ENCODE measurements around the gene C11orf91.

The C11orf91 gene

DNA sequence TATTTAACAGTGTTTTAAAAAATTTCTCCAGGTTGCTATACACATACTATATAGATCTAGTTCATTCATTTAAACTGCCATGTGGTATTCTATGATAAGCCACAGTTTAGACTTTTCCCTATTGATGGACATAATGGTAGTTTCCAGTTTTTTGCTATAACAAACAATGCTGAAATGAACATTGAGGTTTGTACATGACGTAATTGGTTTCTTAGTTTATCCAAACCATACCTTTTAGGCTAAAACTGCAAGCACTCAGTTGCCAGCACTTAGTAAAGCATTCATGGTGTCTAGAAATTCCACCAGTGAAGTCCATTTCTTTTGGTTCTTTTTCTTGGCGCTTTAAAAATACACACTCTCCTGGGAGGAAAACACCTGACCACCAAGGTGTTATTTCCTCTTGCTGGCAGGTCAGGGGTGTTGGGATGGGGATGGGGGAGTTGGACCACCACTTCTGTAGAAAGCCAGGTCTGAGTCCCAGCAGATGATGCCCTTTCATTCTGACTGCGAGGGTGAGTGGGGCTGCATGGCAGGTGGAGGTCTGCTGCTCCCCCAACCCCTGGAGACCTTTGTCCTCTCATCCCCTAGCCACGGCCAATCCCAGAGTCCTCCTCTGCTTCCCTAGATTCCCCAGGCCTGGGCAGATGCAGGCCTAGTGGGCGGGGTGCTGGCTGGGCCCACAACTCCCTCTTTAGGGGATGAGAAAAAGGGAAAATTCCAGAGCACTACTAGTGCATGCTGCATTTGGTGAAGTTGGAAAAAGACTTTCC lies 41.1 kb downstream of the C11orf91 start:
- DNase-seq (ENCODE audit: insufficient read length, low spot score) (no peak), FAIRE-seq (no peak)
- TF ChIP-seq POLR2A (IDR thresholded peaks at IDR 0.05; ENCODE audit: low read depth, low read length), result no peak

DNA sequence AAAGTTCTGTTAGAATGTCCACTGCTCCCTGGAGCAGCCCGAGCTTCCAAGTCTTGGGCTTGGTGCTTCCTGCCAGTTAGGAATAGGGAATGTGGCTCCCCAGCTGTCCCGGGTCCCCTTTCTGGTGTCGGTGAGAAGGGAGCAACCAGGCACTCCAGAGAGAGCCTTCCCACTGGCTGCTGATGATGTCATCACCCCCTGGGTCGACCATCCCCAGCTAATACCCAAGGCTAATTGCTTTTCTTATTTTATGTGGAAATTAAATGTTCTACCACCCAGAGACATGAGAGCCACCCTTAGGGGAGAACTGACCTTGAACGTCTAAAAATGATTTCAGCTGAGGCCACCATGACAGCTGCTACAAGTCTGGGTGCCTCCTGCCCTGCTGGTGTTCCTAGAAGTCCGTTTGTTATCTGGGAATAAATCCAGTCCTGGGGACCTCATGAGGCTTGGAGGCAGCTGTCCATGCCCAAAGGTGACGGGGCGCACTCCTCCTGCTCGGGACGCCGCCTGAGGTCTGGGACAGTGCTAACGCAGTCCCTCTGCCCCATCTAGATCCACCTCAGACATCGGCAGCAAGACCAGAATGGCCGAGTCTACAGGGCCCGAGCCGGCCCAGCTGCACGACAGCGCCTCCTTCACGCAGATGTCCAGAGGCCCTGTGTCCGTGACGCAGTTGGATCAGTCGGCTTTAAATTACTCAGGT lies 42.3 kb downstream of the C11orf91 start:
- DNase-seq (ENCODE audit: insufficient read length, low spot score), result no peak
- FAIRE-seq, result no peak
- TF ChIP-seq POLR2A (IDR thresholded peaks at IDR 0.05; ENCODE audit: low read depth, low read length), result no peak

DNA sequence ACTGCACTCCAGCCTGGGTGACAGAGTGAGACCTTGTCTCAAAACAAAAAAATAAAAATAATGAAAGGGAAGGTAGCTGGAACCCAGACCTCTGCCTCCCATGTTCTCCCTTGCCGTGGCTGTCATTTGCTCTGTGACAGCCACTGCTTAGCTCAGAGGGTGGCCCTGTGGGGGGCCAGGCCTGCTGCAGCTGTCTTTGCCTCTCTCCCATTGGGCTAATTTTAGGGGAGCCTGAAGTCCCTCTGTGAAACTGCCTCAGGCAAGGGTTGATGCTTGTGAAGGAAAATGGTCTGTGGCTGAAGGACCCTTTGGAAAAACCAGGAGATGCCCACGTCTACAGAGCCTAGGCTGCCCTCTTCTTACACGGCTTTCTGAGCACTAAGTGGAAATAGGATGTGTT lies 42.9 kb downstream of the C11orf91 start:
- no peak for TF ChIP-seq POLR2A (IDR thresholded peaks at IDR 0.05; ENCODE audit: low read depth, low read length)
- FAIRE-seq (no peak), DNase-seq (ENCODE audit: insufficient read length, low spot score) (no peak)

DNA sequence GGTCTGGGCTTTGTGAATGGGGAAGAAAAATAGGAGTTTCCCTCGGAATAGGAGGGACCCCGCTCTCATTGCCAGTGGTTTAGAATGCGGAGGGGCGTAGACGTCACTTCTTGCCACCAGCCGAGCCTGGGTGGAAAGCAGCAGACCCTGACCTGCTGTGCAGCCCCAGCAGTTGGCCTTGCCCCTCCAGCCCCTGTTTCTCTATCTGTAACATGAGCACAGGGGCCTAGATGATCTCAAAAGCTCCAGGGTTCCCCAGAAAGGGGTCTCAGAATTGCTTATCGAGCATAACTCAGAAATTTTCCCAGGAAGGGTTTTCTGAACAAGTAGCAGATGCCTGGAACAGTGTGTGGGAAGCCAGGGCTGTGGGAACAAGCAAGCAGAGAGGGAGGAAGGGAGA lies 43.9 kb downstream of the C11orf91 start:
- DNase-seq (ENCODE audit: insufficient read length, low spot score) (no peak), FAIRE-seq (no peak)

DNA sequence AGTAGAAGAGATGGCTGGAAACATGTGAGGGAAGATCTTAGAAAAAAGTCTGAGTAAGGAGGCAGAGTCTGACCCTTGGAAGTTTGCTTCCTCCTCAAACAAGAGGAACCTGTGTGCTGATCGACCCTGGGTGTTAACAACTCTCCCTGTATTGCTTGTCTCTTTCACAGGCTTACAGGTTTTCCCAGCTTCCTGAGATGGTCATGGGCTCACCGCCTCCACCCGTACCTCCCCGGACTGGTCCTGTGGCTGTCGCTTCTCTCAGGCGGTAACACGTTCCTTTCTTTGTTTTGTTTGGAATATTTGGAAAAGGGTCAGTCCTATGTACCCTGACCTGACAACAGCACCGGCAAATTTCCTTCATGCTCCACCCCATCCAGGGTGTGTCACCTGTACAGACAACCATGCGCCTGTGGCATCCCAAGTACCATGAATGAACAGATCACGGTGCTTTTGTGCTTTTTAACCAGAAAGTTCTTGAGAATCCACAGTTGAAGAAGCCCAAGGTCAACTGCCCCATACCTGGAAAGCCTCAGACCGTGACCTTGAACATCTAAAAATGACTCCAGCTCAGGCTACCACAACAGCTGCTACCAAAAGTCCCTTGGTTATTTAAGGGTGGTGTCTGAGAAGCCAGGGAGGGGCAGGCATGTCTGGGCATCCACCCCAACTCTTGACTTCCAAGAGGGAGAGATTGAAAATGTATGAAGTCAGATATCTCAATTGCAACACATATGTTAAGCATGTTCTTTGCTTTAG lies 44.6 kb downstream of the C11orf91 start:
- TF ChIP-seq POLR2A (IDR thresholded peaks at IDR 0.05; ENCODE audit: low read depth, low read length), result no peak
- DNase-seq (ENCODE audit: insufficient read length, low spot score), result no peak

More for the DNA sequence above, 43.9 kb downstream of the C11orf91 start:
- TF ChIP-seq POLR2A (IDR thresholded peaks at IDR 0.05; ENCODE audit: low read depth, low read length), result no peak

DNA sequence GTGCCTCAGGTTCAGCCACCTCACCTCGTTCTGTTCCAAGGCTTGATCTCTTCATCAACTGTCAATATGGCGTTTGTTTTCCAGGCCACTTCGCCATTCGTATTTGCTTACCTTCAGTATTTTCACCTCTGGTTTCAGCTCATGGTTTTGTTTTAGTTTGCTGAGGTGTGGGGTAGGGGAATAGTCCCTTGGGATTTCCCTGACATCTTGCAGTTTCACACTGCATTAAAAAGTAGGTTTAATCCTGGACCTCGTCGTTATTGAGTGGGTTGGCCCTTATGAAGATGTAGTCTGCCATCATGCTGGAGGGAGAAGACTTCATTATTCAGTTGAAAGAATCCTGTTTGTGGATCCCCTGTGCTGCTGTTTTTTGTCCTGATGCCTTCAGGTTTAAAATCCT lies 46.0 kb downstream of the C11orf91 start:
- TF ChIP-seq POLR2A (IDR thresholded peaks at IDR 0.05; ENCODE audit: low read depth, low read length), result no peak
- FAIRE-seq (no peak), DNase-seq (ENCODE audit: insufficient read length, low spot score) (no peak)

More for the DNA sequence above, 44.6 kb downstream of the C11orf91 start:
- FAIRE-seq, result no peak

DNA sequence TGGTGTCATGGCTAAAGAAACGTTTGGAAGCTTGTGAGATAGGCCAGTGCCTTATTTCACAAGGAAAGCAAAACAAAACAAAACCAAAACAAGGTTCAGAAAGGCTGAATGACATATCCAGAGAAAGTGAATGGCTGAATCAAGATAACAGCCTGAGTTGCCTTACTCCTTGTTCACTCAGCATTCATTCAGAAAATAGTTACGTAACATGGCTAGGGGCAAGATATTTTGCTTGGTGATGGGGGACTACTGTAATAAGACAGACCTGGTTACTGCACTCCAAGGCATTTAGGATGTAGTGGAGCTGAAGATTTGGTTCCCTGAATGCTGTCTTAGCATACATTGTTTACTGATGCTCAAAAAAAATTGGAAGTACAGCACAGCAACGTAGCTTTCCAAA lies 47.7 kb downstream of the C11orf91 start:
- TF ChIP-seq POLR2A (IDR thresholded peaks at IDR 0.05; ENCODE audit: low read depth, low read length), result no peak
- DNase-seq (ENCODE audit: insufficient read length, low spot score) (no peak), FAIRE-seq (no peak)

DNA sequence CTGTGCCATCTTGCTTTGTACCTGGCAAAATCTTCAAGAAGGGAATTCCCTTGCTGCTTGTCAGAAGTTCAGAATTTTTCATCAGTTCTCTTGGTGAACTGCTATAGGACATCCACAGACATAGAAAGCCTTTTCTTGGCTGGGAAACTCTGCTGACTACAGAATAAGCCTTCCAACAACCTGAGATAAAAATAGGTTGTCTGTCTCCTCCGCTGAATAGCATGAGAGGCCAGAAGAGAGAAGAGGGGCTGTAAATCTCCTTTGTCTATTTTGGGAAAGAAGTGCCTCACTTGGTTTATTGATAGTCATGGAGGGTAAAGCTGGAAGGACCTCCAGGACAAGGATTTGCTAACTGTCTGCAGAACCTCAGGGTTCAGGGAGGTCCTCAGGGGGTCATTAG lies 48.2 kb downstream of the C11orf91 start:
- DNase-seq (ENCODE audit: insufficient read length, low spot score), result no peak
- no peak for FAIRE-seq
- TF ChIP-seq POLR2A (IDR thresholded peaks at IDR 0.05; ENCODE audit: low read depth, low read length), result no peak

DNA sequence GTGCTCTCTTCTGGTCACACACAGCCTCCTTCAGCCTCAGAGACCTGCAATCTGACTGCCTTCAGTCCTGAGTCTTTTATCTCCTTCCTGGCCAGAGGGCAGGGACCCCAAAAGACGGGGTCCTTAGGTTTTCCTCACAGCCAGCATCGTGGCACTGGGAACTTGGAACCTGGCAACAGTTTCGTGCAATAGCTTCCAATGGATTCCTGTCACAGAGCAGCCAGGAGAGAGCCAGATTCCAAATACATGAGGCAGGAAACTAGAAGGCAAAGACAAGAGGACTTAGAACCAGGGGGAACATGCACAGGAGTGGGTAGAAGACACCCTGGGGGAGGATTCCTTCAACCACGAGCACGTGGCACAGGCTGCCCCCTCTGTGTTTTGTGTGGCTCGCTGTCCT lies 48.6 kb downstream of the C11orf91 start:
- FAIRE-seq, result no peak

DNA sequence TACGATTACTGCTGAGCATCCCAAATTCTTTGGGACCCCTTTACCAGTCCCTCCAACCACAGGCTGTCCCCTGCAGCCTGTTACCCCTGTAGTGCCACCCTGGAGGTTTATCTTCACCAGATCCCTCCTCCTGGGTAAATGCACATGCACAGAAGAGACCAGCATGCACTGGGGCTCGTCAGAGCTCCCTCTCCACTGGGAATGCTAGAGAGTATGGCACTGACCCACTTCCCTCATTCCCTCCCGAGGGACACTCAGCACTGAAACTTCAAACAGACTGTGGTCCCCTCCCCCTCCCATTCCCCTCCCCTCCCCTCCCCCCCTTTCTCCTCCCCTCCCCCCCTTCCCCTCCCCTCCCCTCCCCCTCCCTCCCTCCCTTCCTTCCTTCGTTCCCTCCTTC lies 49.1 kb downstream of the C11orf91 start:
- no peak for FAIRE-seq
- TF ChIP-seq POLR2A (IDR thresholded peaks at IDR 0.05; ENCODE audit: low read depth, low read length), result no peak

More for the DNA sequence above, 48.6 kb downstream of the C11orf91 start:
- no peak for DNase-seq (ENCODE audit: insufficient read length, low spot score)
- no peak for TF ChIP-seq POLR2A (IDR thresholded peaks at IDR 0.05; ENCODE audit: low read depth, low read length)

DNA sequence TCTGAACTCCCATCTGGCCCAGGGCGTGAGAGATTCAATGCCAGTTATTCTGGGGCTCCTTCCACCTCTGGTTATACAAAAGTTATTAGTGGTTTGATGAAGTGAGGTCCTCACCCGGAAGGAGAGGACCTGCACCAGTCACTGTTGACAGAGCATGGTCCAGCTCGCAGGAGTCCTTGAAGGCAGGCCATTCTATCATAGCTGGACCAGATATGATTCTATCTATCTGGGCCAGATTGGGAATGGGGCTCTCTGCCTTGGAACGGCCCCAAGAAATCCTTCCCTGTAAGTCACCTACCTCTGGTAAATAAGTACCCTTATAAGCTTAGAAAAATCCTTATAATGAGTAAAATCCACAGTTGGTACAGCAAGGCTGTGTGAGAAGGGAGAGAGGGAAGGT lies 50.7 kb downstream of the C11orf91 start:
- DNase-seq (ENCODE audit: insufficient read length, low spot score) (no peak), FAIRE-seq (no peak)
- TF ChIP-seq POLR2A (IDR thresholded peaks at IDR 0.05; ENCODE audit: low read depth, low read length), result no peak

More for the DNA sequence above, 49.1 kb downstream of the C11orf91 start:
- DNase-seq (ENCODE audit: insufficient read length, low spot score), result no peak

Data from H54 (cell line).